H1 (cell line): Measurements from ENCODE around the gene JAM2. TPM values are rescaled to one million over a fixed set of nuclear protein-coding genes. Genes with fewer than 3 reads are reported as not detected.

Source experiments
- CTCF ChIA-PET: fragments of 300-600 bp; sonication (Branson Sonifier 250); formaldehyde crosslinking; loops from one replicate; lab custom pipeline; 2021; ENCODE audit not compliant: partially characterized antibody; lab: Charles Lee
- POLR2A ChIA-PET: fragments of 300-600 bp; sonication (Branson Sonifier 250); formaldehyde crosslinking; loops from one replicate; lab custom pipeline; 2021; ENCODE audit warnings: inconsistent platforms; ENCODE audit not compliant: partially characterized antibody; lab: Charles Lee
- DNase-seq, 2 experiments: peaks; one replicate each; pipeline versions ENCODE4 v3.0.0 to v3.0.0-alpha.2; 2010 to 2022; ENCODE audit warnings: low spot score in 2 of 2, low read depth in 1 of 2, mixed read lengths in 1 of 2
- FAIRE-seq: peaks from 2 replicates; lab custom pipeline; 2011; peaks lifted over from hg19 to GRCh38; lab: Jason Lieb, UNC
- H2AFZ ChIP-seq: 2 replicates; pipeline ENCODE4 v1.8.1; 2012; ENCODE audit warnings: low read length, inconsistent platforms
- H2AK5ac ChIP-seq: 2 replicates; pipeline ENCODE4 v1.6.1; 2013; ENCODE audit warnings: low read depth, low read length
- H2BK120ac ChIP-seq: replicated peaks from 2 replicates; pipeline ENCODE3; 2013; ENCODE audit warnings: low read depth, low read length, inconsistent platforms
- H2BK12ac ChIP-seq: 2 replicates; pipeline ENCODE4 v1.6.1; 2013; ENCODE audit warnings: low read depth, low read length
- H2BK15ac ChIP-seq: 2 replicates; pipeline ENCODE4 v1.6.1; 2013; ENCODE audit warnings: low read length
- H2BK20ac ChIP-seq: 2 replicates; pipeline ENCODE4 v1.6.1; 2013; ENCODE audit warnings: low read length
- H2BK5ac ChIP-seq: 2 replicates; pipeline ENCODE4 v1.6.1; 2013; ENCODE audit warnings: low read depth, low read length
- H3K14ac ChIP-seq: 2 replicates; pipeline ENCODE4 v1.6.1; 2013; ENCODE audit warnings: inconsistent platforms; ENCODE audit not compliant: insufficient read length
- H3K18ac ChIP-seq: 2 replicates; pipeline ENCODE4 v1.6.1; 2013; ENCODE audit warnings: low read length; ENCODE audit errors: extremely low read depth
- H3K23ac ChIP-seq: 2 replicates; pipeline ENCODE4 v1.6.1; 2013; ENCODE audit warnings: inconsistent platforms; ENCODE audit not compliant: insufficient read length
- H3K23me2 ChIP-seq: 2 replicates; pipeline ENCODE4 v1.6.1; 2013; ENCODE audit warnings: low read depth, low read length
- H3K27ac ChIP-seq: 2 replicates; pipeline ENCODE4 v1.6.1; 2011; ENCODE audit warnings: low read depth, low read length, inconsistent platforms
- H3K27me3 ChIP-seq, 4 experiments: replicated peaks in 1 of 4; 1 replicate in 1 of 4; 2 replicates in 3 of 4; pipeline versions ENCODE4 v1.6.1 to v1.8.1; 2011 to 2013; ENCODE audit warnings: low read length in 3 of 4, mild to moderate bottlenecking in 3 of 4, inconsistent platforms in 2 of 4, mixed read lengths in 2 of 4, moderate library complexity in 1 of 4; ENCODE audit not compliant: control insufficient read depth in 3 of 4, insufficient read depth in 3 of 4; ENCODE audit errors: extremely low read depth in 1 of 4
- H3K36me3 ChIP-seq, 4 experiments: 2 replicates each; pipeline versions ENCODE4 v1.6.1 to v1.8.1; 2011 to 2013; ENCODE audit warnings: mild to moderate bottlenecking in 4 of 4, low read length in 3 of 4, moderate library complexity in 2 of 4, control low read depth in 1 of 4, inconsistent platforms in 1 of 4; ENCODE audit not compliant: insufficient read depth in 4 of 4, control insufficient read depth in 2 of 4
- H3K4ac ChIP-seq: replicated peaks from 2 replicates; pipeline ENCODE3; 2013; ENCODE audit warnings: low read length, low read depth, mixed read lengths, inconsistent platforms; ENCODE audit not compliant: insufficient read length
- H3K4me1 ChIP-seq, 4 experiments: replicated peaks in 1 of 4; 1 replicate in 1 of 4; 2 replicates in 3 of 4; pipeline versions ENCODE4 v1.6.1 to v1.8.1; 2011 to 2013; ENCODE audit warnings: low read length in 3 of 4, inconsistent platforms in 2 of 4, mixed read lengths in 1 of 4; ENCODE audit not compliant: insufficient read depth in 4 of 4, control insufficient read depth in 3 of 4
- H3K4me2 ChIP-seq, 2 experiments: 2 replicates each; pipeline versions ENCODE4 v1.6.1 to v1.8.1; 2011 to 2013; ENCODE audit warnings: low read depth in 2 of 2, low read length in 2 of 2, control low read depth in 1 of 2, inconsistent platforms in 1 of 2, mild to moderate bottlenecking in 1 of 2; ENCODE audit not compliant: insufficient read depth in 1 of 2
- H3K4me3 ChIP-seq, 4 experiments: fragments of 200-600, 300-600 bp in 1 of 4; sonication (generic), shearing (Covaris generic), sonication (Bioruptor Twin) in 1 of 4; 2 replicates each; pipeline versions ENCODE4 v1.5.1 to v1.8.1; 2011 to 2016; ENCODE audit warnings: low read length in 4 of 4, low read depth in 3 of 4, control low read depth in 2 of 4, inconsistent platforms in 2 of 4, mild to moderate bottlenecking in 2 of 4, mixed read lengths in 1 of 4, moderate library complexity in 1 of 4; ENCODE audit not compliant: insufficient read depth in 2 of 4; ENCODE audit errors: extremely low read depth in 1 of 4
- H3K56ac ChIP-seq: replicated peaks from 2 replicates; pipeline ENCODE3; 2013; ENCODE audit warnings: low read depth, mild to moderate bottlenecking, mixed read lengths, low read length, inconsistent platforms; ENCODE audit not compliant: insufficient read length
- H3K79me1 ChIP-seq: 2 replicates; pipeline ENCODE4 v1.6.1; 2013; ENCODE audit warnings: low read depth, low read length, control low read depth
- H3K79me2 ChIP-seq, 2 experiments: 2 replicates each; pipeline versions ENCODE4 v1.6.1 to v1.8.1; 2012 to 2013; ENCODE audit warnings: low read length in 2 of 2, mild to moderate bottlenecking in 2 of 2, inconsistent platforms in 1 of 2; ENCODE audit not compliant: insufficient read depth in 2 of 2, control insufficient read depth in 1 of 2
- H3K9ac ChIP-seq, 4 experiments: replicated peaks in 1 of 4; 1 replicate in 1 of 4; 2 replicates in 3 of 4; pipeline versions ENCODE4 v1.6.1 to v1.8.1; 2011 to 2013; ENCODE audit warnings: low read depth in 3 of 4, low read length in 3 of 4, control low read depth in 2 of 4, mild to moderate bottlenecking in 2 of 4, moderate library complexity in 2 of 4, inconsistent platforms in 1 of 4; ENCODE audit errors: extremely low read depth in 1 of 4
- H3K9me3 ChIP-seq, 2 experiments: 2 replicates each; pipeline versions ENCODE4 v1.6.1 to v1.8.1; 2012 to 2013; ENCODE audit warnings: mild to moderate bottlenecking in 2 of 2, moderate library complexity in 2 of 2, control low read depth in 1 of 2, inconsistent platforms in 1 of 2, low read depth in 1 of 2, low read length in 1 of 2, mixed read lengths in 1 of 2; ENCODE audit not compliant: insufficient read depth in 2 of 2
- H4K20me1 ChIP-seq, 2 experiments: replicated peaks in 1 of 2; 2 replicates each; pipeline versions ENCODE3 to v1.8.1; 2011 to 2013; ENCODE audit warnings: inconsistent platforms in 2 of 2, low read length in 2 of 2, mild to moderate bottlenecking in 1 of 2; ENCODE audit not compliant: insufficient read depth in 2 of 2, control insufficient read depth in 1 of 2
- H4K5ac ChIP-seq: 2 replicates; pipeline ENCODE4 v1.6.1; 2013; ENCODE audit warnings: low read length, low read depth, mixed read lengths, inconsistent platforms; ENCODE audit not compliant: insufficient read length
- H4K8ac ChIP-seq: 2 replicates; pipeline ENCODE4 v1.8.0; 2013; ENCODE audit warnings: mild to moderate bottlenecking, moderate library complexity, low read length, inconsistent platforms; ENCODE audit not compliant: insufficient read depth; ENCODE audit errors: extremely low read depth
- H4K91ac ChIP-seq: replicated peaks from 2 replicates; pipeline ENCODE3; 2013; ENCODE audit warnings: low read length, mixed read lengths, inconsistent platforms; ENCODE audit not compliant: insufficient read length
- BRCA1 ChIP-seq: IDR thresholded peaks from 2 replicates; pipeline ENCODE4 v1.6.1; 2012; ENCODE audit warnings: low read depth, low read length, improper control_type of control experiment
- CHD2 ChIP-seq: IDR thresholded peaks from 2 replicates; pipeline ENCODE4 v1.6.1; 2012; ENCODE audit warnings: low read length, improper control_type of control experiment
- POU5F1 ChIP-seq: IDR thresholded peaks from 2 replicates; pipeline ENCODE4 v1.6.1; 2011; ENCODE audit warnings: low read depth, mild to moderate bottlenecking, low read length, moderate library complexity
- RBBP5 ChIP-seq: IDR thresholded peaks from 2 replicates; pipeline ENCODE4 v1.7.1; 2012; ENCODE audit warnings: low read depth, mild to moderate bottlenecking, inconsistent platforms, low read length, moderate library complexity, borderline replicate concordance
- RFX5 ChIP-seq: IDR thresholded peaks from 2 replicates; pipeline ENCODE4 v1.6.1; 2011; ENCODE audit warnings: low read depth, low read length, improper control_type of control experiment, borderline replicate concordance
- SIX5 ChIP-seq: IDR thresholded peaks from 2 replicates; pipeline ENCODE4 v1.6.1; 2011; ENCODE audit warnings: mild to moderate bottlenecking, low read depth, low read length
- SRF ChIP-seq: IDR thresholded peaks from 2 replicates; pipeline ENCODE4 v1.6.1; 2011; ENCODE audit warnings: mild to moderate bottlenecking, low read depth, low read length, moderate library complexity
- TCF12 ChIP-seq: IDR thresholded peaks from 2 replicates; pipeline ENCODE4 v1.6.1; 2011; ENCODE audit warnings: low read depth, mild to moderate bottlenecking, low read length
- YY1 ChIP-seq: IDR thresholded peaks from 2 replicates; pipeline ENCODE4 v1.6.1; 2011; ENCODE audit warnings: low read depth, mild to moderate bottlenecking, low read length
- WGBS, 2 experiments: shearing (Covaris generic) in 1 of 2; methylation state at CpG; one replicate each; pipeline versions ENCODE4 v1.1.6 to v1.1.7; 2013 to 2015; ENCODE audit warnings: low lambda C conversion rate in 2 of 2, mixed read lengths in 2 of 2, inconsistent platforms in 1 of 2, low coverage in 1 of 2, missing lambda C conversion rate in 1 of 2; ENCODE audit not compliant: insufficient replicate concordance in 2 of 2, insufficient coverage in 1 of 2, insufficient read length in 1 of 2; ENCODE audit errors: extremely low coverage in 1 of 2, missing lambda C conversion rate in 1 of 2; 5-methylcytosine and 5-hydroxymethylcytosine counted together
- polyA plus RNA-seq, 7 experiments: library from polyadenylated mRNA; depleted of rRNA in 3 of 7; stranded (reverse) in 5 of 7; unstranded in 2 of 7; fragments of >200 nt in 5 of 7; fragments of 200-250 nt in 2 of 7; gene quantifications; 1 replicate in 5 of 7; 2 replicates in 1 of 7; 4 replicates in 1 of 7; pipeline versions ENCODE4 v1.2.1 to v1.2.3, GENCODE V29; 2011 to 2013; ENCODE audit warnings: missing spikeins in 2 of 7, mixed read lengths in 2 of 7
- total RNA-seq: library from RNA; stranded (reverse); fragmentation: NEBNext Ultra II Directional; extraction: Animal tissue kit (Norgen Biotek cat#: 25700); gene quantifications from 2 replicates; pipeline ENCODE4 v1.2.1, GENCODE V29; 2021
- TF ChIP-seq, protein P1 (sequence below): IDR thresholded peaks from 2 replicates; pipeline ENCODE4 v1.6.1; 2012; ENCODE audit warnings: inconsistent platforms

The JAM2 gene
- total and polyA plus RNA-seq, 2 of the 8 experiments (the other 6 are each of a cell fraction or from before 2014, with no cell fraction given), result 4.9 to 9.5 TPM

DNA sequence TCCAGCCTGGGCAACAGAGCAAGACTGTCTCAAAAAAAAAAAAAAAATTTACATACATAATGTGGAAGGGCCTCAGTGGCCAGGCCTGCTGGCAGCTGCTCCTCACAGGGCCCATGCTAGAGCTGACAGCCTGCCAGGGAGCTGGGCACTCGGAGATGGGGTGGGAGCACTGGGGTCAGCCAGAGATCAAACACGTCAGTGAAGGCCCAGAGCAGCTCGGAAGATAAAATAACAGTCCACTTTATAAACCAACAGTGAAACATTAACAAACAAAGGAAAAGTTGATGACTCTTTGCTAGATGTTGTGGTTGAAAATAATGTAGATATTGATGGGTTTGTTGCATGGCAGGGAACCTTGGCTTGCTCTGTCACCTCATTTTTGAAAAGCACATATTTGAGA is 52.9 kb downstream of the JAM2 start:
- Histone ChIP-seq H2BK12ac (no peak overlapping the region), H2BK15ac (no peak overlapping the region), H2AK5ac (no peak overlapping the region), H3K56ac (no peak overlapping the region), H4K20me1 (no peaks in the 10 kb centered on the region), H3K9ac (no peak overlapping the region), H3K9me3 (peaks cover 0 to 8% of the 10 kb centered on the region in 2 experiments; a peak in 2 of 4 replicates), H4K5ac (no peak overlapping the region), H3K23ac (no peak overlapping the region), H3K27me3 (no peaks in the 10 kb centered on the region), H3K79me2 (no peaks in the 10 kb centered on the region), H3K79me1 (no peaks in the 10 kb centered on the region), H3K27ac (no peak overlapping the region), H3K4me3 (no peak overlapping the region), H3K4me2 (no peak overlapping the region), H3K23me2 (no peaks in the 10 kb centered on the region), H3K4me1 (no peaks in the 10 kb centered on the region), H2AFZ (no peak overlapping the region), H4K8ac (no peak overlapping the region), H2BK120ac (no peak overlapping the region), H3K14ac (no peak overlapping the region), H4K91ac (no peak overlapping the region), H2BK20ac (no peak overlapping the region), H2BK5ac (no peak overlapping the region), H3K4ac (no peak overlapping the region), H3K36me3 (no peaks in the 10 kb centered on the region), H3K18ac (no peak overlapping the region)
- ChIA-PET POLR2A (interaction anchor here (1.5 kb wide), 1 partner anchor 43 kb away, joined by 3 read pairs; the partner anchor contains the start of genes ATP5PF and GABPA), CTCF (interaction anchor here (1.4 kb wide), 1 partner anchor 16 kb away, joined by 5 read pairs; no protein-coding TSS in a partner anchor)
- 91% methylated on average over 3 of the region's 3 CpGs; no CpG with 5 or more reads in 1 of the 2 experiments for WGBS, 2 experiments
- no peak for TF ChIP-seq YY1
- no peak for TF ChIP-seq CHD2
- no peak for TF ChIP-seq POU5F1
- TF ChIP-seq RFX5, result no peak
- no peak for TF ChIP-seq SRF
- no peak for TF ChIP-seq BRCA1
- TF ChIP-seq TCF12, result no peak
- no peak for TF ChIP-seq RBBP5
- TF ChIP-seq, protein P1, sequence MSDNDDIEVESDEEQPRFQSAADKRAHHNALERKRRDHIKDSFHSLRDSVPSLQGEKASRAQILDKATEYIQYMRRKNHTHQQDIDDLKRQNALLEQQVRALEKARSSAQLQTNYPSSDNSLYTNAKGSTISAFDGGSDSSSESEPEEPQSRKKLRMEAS, result no peak
- TF ChIP-seq SIX5, result no peak
- FAIRE-seq (no peak), DNase-seq (no peak)
